Left hindlimb (tissue), 1 donor: ENCODE data around the gene LDHD.

Experiments
- DNase-seq: peaks from one replicate; pipeline ENCODE4 v3.0.0-alpha.2; 2018

Gene LDHD

GRCh38 chr16:75114179-75114945, 2.2 kb downstream of the LDHD start:
- no peak for DNase-seq

GRCh38 chr16:75113541-75114121, 2.9 kb downstream of the LDHD start:
- no peak for DNase-seq

DNA sequence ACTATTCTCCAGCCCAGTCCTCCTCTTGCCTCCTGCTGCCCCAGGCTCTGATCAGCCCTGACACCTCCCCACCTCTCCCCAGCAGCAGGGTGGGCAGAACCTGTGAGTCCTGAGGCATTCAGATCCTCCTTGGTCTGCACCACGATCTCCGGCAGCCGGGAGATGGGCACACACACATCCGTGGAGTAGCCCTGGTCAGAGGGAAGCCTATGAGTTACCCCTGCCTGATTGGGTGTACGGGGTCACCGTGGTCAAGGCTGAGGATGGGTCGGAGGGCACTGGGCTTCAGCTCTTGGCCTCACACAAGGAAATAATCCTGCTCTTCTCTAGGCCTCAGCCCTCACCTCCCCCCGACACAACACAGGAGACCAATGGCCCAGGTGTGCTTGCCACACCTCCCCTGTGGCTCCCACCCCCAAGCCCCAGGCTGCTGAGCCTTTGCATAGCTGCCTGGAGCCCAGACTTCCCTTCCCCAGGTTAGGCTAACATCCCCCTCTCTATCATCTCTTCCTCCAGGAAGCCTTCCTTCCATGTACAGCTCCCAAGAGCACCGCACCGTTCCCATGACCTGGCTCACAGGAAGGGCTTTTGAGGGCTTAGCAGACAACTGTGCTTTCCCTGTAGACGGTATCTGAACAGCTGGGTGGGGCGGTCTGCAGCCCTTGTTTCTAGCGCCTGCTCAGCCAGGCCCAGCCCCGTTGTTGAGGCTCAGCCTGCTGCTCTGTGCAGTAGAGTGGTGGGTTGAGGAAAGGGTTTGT, 3.7 kb downstream of the LDHD start:
- DNase-seq, result no peak

- DNase-seq, result no peak
Measured at GRCh38 chr16:75111961-75112733, 4.4 kb downstream of the LDHD start.

DNA sequence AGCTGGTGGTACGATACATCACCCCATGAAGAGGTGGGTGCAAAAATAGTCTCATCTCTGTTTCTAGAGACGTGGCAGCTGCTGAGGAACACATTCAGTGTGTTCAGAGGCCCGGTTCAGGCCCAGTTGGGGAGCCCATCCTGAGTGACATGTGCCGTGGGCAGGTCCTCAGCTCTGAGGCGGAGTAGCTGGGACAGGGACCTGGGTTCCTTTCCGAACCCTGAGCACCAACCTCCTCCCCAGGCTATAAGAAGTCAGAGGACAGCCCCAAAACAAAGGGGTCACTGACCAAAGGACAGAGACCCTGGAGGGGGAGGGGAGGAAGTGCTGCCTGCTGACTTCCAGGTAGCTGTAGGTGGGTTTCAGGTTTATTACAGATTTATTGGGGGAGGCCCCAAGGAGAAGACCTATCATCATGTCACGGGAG, 5.1 kb downstream of the LDHD start:
- no peak for DNase-seq

DNA sequence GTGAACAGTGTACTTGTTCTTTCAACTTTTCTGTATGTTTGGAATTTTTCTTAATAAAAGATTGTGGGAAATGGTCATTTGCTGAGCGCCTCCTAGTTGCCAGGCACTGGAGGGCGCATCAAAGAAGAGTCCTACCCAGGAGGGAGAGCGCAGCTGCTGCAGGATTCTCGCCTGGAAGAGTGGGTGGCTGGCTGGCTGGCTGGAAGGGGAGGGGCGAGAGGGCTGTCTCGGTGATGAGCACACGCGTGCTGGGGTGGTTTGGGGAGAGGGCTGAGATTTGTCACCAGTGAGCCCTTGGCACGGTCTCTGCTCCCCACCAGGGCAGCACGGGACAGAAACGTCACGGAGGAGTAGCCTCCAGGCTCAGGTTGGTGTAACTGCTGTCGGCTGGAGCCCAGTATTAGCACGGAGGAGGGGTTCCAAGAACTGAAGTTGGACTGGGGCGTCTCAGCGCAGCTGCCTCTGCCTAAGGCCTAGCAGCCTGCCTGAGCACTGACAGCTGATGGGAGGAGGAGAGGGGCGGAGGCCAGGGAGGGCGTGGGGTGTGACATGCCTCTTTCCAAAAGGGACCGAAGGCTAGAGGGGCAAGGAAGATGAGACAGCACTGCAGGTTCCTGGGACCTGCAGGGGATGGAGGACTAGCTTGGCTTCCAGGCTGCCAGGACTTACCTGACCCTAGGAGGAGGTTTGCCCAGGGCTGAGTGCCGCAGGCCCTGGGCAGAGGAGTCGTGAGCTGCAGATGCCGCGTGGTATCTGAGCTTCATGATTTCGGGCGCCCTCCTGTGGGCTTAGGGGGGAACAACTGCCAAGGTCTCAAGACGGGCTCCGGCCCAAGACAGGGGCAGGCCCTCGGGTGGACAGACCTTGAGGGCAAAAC, 5.7 kb downstream of the LDHD start:
- DNase-seq, result peak; percentile 92

- DNase-seq, result no peak
Measured at GRCh38 chr16:75109732-75110243, 6.8 kb downstream of the LDHD start.

DNA sequence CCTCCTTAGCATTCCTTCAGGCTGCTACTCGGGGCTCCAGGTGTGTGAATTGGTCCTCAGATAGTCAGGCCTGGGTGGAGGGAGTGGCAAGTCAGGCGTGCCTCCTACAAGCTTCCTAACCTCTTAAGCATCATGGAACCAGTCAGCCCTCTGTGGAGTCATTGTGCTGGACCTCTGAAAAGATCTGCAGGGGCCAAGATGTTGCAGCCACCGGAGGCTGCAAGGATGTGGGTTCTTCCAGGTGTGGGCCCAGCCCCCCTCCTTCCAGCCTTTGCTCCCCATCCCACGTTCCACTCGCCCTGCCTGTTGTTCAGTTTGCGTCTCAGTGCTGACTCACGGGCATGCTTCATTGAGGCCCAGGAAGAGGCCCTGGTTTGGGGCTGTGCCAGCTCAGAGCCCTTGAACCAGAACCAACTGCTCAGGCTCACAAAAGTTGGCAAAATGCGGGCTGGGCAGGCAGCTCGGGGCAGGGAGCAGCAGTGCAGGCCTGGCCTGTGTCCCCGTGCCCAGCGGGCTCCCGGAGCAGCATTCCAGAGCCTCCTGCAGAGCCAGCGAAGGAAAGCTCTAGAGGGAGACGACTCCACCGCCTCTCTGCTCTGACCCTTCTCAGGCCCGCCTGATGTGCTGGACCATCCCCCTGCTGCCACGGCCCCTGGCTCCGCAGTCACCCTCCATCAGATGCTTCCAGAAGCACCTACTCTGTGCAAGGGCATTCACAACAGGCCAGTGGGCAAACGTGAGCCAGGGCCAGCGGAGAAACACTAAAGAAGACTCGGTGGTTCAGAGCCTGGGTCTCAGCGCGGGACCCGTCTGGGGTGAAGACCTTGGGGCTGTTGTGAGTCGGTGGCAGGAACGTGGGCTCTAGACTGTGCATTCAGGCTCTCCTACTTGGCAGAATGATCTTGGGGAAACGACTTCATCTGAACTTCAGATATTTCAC, 7.5 kb downstream of the LDHD start:
- peak; percentile 63 for DNase-seq

DNA sequence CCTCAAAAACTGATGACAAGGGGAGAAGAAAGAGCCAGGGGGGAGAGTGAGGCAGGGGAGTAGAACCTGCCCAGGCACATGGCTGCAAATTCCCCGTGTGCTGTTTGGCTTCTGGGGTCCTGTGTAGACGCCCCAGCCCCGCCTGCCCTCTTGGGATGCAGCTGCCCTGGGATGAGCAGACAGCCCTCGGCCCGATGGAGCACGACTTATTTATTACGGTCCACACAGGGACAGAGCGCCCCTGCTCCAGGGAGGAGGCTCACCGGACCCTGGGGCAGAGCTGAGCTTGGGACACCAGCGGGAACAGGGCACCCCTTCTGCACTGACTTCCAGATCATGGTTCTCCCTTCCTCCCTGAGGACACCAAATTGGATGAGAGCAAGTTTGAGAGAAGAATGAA, 9.1 kb downstream of the LDHD start:
- no peak for DNase-seq

- DNase-seq, result no peak
Measured at GRCh38 chr16:75106351-75107274, 10.0 kb downstream of the LDHD start.

- no peak for DNase-seq
Measured at GRCh38 chr16:75105306-75106061, 11.1 kb downstream of the LDHD start.

GRCh38 chr16:75104836-75105235, 11.7 kb downstream of the LDHD start:
- DNase-seq, result no peak

DNA sequence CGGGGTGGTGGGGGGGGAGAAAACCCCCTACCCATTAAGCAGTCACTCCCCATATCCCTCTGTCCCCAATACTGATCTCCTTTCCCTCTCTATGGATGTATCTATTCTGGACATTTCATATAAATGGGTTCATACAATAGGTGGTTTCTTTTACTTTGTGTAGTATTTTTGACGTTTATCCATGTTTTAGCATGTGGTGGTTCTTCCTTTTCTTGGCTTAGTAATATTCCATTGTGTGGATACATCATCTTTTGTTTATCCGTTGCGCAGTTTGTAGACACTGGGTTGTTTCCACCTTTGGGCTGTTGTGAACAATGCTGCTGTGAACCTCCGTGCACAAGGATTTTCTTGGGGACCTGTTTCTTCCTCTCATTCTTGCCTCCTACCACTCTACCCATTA, 12.6 kb downstream of the LDHD start:
- DNase-seq, result no peak

DNA sequence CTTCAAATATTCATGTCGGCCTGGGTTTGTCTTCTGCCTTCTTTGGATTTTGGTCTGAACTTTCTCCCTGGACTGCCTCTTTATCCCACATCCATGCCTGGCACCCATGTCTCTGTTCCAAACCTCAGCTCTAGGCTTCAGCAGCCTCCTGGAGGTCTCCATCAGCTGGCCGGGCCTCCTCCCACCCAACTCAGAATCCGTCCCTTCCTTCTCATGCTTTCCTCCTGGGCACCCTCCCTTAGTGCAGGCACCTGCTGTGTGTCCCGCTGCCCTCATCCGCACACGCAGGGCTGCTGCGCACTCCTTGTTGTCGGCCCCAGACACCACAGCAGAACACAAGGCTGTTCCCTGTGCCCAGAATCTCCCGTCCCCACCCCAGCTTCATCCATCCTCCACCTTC, 14.0 kb downstream of the LDHD start:
- DNase-seq, result no peak

DNA sequence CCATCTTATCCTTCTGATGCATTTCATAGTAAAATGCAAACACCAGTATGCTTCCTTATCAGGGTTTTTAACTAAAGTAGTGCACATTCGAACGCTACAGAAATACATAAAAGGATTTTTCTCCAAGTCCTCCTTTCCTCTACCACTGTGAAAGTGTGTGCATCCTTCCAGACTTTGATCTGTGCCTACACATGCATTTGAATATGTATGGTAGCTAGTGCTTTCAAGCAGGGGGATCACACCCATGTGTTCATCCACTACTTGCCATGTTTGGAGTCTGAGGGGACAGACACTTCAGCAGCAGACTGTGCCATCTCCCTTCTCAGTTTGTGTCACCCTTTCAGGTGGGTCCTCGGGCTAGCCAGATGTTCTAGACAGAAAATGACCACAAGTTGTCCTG, 14.9 kb downstream of the LDHD start:
- DNase-seq, result no peak

- DNase-seq, result no peak
Measured at GRCh38 chr16:75100603-75100990, 16.0 kb downstream of the LDHD start.

- DNase-seq, result no peak
Measured at GRCh38 chr16:75099738-75100602, 16.6 kb downstream of the LDHD start.
